Measurements from ENCODE around the gene TOX4. TPM values are rescaled to one million over a fixed set of nuclear protein-coding genes. Genes with fewer than 3 reads are reported as not detected.

TOX4 gene
- total and polyA plus RNA-seq, 2 of the 8 experiments (the other 6 are each of a cell fraction or from before 2014, with no cell fraction given): 51.5 to 58.3 TPM

- TF ChIP-seq, protein P1, sequence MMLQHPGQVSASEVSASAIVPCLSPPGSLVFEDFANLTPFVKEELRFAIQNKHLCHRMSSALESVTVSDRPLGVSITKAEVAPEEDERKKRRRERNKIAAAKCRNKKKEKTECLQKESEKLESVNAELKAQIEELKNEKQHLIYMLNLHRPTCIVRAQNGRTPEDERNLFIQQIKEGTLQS (IDR thresholded peaks at IDR 0.05; ENCODE audit: insufficient read depth, low read depth, low read length): no peak
- TF ChIP-seq SRF (IDR thresholded peaks at IDR 0.05; ENCODE audit: low read depth, low read length) (no peak), EZH2 (IDR thresholded peaks at IDR 0.05; ENCODE audit: low read depth, low read length, severe bottlenecking) (no peak)
Observed at GRCh38 chr14:21436567-21437062, 40.4 kb upstream of the TOX4 start (continued).
